ENCODE data around the gene MEF2A.
A peak's percentile ranks its signal among the peaks of the same experiment; 100 is the strongest.

MEF2A gene

GRCh38 chr15:99562238-99562637, 3.5 kb upstream of the MEF2A start:
- no peak for DNase-seq

- DNase-seq = peak in 26 of 51 donors; percentile 3 to 73 (median 31)
These were observed 1.3 kb upstream of the MEF2A start for GRCh38 chr15:99564221-99565048.

- peak in 1 of 51 donors; percentile 31 for DNase-seq
These were observed 810 bp upstream of the MEF2A start for GRCh38 chr15:99565049-99565298.

DNA sequence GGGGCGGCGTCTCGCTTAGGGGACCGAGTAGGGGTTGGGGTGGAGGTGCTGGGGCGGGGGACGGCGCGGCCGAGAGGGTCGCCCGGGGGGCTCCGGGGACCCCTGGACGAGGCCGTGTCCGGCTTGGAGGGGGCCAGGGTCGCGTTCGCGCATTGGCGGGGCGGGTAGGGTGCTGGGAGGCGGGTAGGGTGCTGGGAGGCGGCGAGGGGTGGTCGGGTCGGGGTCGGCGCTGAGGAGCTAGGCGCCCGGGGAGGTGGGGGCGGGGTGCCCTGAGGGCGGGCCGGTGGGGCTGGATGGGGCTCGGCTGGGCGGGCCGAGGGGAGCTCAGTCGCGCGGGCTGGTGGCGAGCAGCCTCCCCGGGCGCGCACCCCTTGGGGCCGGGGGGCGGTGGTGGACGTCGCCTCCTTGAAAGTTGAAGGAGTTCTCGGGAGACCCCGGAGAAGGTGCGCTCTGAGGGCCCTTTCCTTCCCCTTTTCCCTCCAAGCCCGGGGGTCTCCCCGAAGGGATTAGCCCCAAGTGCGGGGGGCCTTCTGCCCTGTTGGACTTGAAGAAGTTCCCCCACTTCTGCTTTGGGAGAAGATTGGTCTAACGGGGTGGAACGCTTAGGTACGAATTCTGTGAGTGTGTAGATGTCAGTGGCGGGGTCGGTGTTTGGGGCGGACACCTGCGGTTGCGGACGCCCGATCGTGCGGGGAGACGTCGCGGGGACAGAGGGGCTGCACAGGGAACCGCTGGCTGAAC, 543 bp downstream of the MEF2A start:
- peak in 13 of 51 donors; percentile 34 to 61 (median 44) for DNase-seq

DNA sequence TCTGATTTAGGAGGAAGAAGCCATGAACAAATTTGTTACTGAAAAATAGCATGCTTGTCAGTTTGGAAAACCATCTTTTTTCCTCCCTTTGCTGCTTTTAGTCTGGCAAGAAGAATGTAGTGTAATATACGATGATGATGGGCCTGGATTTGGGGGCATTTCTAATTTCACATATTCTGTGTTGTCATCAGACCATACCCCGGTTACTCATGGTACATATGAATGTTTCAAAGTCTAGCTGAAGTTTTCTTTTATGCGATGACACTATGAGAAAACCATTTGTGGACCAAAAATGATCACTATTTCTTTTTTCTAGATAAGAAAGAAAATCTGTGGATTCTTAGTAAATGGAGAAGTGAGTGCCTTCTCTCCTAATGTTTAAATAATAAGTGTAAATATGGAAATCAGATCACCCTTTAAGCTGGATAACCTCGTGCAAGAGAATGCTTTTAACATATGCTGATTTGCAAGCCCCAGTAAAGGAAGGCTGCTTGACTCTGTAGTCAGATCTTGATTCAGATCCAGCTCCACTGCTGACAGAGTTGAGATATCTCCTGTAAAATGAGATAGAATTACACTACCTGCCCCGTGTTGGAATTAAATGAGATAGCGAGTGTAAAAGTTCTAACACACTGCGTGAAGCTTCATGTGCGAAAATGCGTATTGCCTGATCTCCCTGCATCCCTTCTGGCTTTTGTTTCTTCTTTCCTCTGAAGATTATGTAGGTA, 3.0 kb downstream of the MEF2A start:
- DNase-seq = no peak

GRCh38 chr15:99571299-99571698, 5.5 kb downstream of the MEF2A start:
- DNase-seq = no peak

DNA sequence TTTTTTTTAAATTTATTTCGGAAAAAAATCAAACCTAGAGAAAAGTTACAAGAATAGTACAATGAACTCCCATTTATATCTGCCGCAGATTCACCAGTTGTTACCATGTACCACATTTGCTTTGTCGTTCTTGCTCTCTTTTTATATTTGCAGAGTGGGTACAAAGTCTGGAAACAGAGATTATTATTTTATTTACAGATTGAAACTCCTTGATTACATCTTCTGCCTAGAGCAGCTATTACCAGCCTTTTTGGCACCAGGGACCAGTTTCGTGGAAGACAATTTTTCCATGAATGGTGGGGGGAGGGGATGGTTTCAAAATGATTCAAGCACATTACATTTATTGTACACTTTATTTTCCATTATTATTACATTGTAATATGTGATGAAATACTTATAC, 8.3 kb downstream of the MEF2A start:
- DNase-seq = no peak

- DNase-seq = no peak
These were observed 8.7 kb downstream of the MEF2A start for GRCh38 chr15:99574502-99574901.

DNA sequence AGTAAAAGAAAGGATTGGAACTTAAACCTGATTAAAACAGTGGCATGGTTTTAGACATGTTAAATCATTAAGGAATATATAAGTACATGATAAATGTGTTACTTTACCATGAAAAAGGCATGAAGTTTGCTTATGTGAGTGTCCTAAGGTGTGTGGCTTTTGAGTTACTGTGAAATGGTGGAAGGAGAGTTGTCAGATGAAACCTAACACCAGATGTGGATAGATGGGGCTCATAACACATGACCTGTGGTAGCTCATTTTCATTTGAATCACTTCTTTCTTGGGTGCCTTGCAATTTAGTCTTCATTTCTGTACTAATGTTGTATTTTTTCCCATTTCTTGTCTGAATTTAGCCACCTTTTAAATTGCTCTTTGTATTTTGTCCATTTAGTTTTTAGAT, 13.0 kb downstream of the MEF2A start:
- DNase-seq = no peak

- DNase-seq = no peak
These were observed 14.3 kb downstream of the MEF2A start for GRCh38 chr15:99580076-99580475.

DNA sequence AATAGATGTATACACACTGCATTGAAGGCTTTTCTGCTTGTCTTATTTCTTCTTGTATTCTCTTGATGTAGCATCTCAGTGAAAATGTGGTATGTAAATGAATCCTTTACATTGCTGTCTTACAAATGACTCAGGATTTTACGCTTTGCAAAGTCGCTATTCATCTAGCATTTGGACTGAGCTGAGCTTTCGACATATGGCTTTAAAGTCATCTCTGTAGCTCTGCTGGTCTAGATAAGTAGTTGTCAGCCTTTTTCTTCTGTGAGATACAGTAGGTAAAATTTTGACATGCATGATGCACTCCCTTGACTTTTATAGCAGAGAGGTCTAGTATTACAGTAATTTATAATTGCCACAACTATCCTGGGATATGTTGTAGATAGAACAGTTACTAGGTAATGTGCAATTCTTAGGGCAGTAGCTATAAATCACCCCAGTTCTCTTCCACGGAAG, 16.8 kb downstream of the MEF2A start:
- DNase-seq = no peak

DNA sequence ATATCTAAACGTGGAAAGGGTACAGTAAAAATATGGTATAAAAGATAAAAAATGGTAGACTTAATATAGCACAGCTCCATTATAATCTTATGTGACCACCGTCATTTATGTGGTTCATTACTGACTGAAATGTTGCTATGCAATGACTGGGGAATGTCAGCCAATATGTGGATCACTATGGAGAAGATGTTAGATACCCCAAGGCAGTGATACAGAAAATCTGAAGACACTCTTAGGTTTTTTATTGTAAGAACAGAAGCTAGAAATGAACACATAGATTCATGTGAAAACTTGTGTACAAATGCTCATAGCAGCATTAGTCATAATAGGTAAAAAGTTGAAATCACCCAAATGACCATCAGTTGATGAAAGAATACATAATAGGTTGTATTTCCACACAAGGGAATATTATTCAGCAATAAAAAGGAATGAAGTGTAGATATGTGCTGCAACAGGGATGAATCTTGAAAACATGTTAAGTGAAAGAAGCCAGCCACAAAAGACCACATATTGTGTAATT, 18.4 kb downstream of the MEF2A start:
- DNase-seq = no peak

GRCh38 chr15:99586121-99586520, 20.3 kb downstream of the MEF2A start:
- no peak for DNase-seq

GRCh38 chr15:99589801-99590200, 24.0 kb downstream of the MEF2A start:
- DNase-seq = no peak

DNA sequence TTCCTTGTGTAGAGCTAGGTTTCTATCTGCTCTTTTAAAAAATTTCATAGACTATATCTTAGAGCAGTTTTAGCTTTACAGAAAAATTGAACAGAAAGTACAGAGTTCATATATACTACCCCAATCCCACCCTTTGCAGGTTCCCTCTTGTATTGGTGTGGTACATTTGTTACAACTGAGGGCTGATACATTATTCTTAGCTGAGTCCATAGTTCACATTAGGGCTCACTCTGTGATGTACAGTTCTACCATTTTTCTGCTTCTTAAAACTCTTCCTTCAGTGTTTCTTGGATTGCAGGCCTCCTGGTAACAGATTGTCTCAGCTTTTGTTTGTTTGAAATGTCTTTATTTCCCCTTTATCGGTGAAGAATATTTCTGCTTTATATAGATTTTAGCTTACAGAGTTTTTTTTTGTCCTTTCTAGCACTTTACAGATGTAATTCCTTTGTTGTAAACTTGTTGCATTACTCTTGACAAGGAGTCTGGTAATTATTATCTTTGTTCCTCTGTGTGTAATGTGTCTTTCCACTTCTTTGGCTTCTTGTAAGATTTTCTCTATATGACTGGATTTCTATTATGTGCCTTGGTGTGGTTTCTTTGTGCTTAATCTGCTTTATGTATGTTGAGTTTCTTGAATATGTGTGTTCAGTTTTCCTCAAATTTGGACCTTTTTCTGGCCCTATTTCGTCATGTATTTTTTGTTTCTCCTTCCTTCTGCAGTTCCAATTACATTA, 25.3 kb downstream of the MEF2A start:
- DNase-seq = no peak

DNA sequence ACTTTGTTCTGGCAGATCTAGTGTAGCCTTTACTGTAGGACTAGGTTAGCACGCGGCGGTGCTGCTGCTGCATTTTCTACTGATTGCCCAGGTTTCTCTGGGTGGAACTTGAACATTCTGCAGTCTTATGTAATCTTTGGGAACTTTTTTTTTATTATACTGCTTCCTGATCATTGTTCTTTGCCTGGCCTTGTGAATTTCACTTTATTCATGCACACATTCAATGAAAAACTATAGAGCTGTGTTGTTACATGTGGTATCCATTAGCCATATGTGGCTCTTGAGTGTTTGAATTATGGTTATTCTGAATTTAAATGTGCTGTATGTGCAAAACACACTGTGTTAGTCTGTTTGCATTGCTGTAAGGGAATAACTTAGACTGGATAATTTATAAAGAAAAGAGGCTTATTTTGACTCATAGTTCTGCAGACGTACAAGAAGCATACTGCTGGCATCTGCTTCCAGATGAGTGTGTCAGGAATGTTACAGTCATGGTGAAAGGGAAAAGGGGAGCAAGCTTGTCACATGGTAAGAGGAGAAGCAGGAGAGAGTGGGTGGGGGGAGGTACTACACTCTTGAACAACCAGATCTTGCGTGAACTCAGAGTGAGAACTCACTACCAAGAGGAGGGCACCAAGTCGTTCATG, 26.5 kb downstream of the MEF2A start:
- DNase-seq = no peak

GRCh38 chr15:99593070-99593469, 27.3 kb downstream of the MEF2A start:
- no peak for DNase-seq

- no peak for DNase-seq
These were observed 29.1 kb downstream of the MEF2A start for GRCh38 chr15:99594916-99595315.

DNA sequence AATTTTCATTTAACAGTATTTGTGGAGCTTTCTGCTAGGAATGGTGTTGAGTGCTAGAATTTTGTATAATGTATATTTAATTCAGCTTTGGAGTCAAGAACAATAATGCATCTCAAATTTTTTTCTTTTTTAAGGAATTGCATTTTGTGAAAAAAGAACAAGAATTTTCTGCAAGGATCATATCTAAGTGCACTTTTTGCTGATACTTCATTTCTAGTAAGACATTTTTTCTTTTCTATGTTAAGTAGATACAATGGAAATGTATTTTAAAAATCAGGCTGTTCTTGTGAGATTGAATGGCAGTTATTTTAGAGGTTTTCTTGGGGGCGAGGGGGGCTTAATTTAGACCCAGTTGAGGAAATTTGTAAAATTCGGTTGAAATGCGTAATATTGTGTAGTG, 32.5 kb downstream of the MEF2A start:
- no peak for DNase-seq

DNA sequence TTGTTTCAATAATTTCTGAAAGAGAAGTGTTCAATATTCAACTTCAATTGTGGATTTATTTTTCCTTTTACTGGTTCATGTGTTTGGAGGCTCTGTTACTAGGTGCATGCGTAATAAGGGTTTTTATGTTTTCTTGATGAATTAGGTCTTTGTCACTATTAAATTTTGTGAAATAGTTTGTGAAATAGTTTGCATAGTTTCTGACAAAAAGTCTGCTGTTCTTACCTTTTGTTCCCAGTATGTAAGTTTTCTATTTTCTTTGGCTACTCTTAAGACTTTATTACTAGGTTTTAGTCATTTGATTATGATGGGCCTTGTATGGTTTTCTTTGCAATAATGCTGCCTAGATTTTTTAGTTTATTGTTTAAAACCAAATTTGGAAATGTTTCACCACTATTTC, 38.0 kb downstream of the MEF2A start:
- DNase-seq = no peak

DNA sequence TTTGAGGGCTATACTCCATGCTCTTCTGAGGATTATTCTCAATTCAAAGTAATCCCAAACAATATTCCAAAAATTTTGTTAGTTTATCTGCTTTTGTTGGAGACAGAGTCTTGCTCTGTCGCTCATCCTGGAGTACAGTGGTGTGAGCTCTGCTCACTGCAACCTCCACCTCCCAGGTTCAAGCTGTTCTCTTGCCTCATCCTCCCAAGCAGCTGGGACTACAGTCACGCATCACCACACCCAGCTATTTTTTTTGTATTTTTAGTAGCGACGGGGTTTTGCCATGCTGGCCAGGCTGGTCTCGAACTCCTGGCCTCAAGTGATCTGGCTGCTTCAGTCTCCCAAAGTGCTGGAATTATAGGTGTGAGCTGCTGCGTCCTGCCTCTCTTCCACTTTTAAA, 39.1 kb downstream of the MEF2A start:
- no peak for DNase-seq
